ENCODE results near the gene SLC47A2. TPM values are rescaled to one million over a fixed set of nuclear protein-coding genes. Genes with fewer than 3 reads are reported as not detected.

Gene SLC47A2
- total RNA-seq, 1 donor from 2014 or later: 0.24 TPM

- no peaks in the 10 kb centered on the region for H3K36me3 Mint-ChIP-seq (ENCODE audit: unreplicated experiment)
- no peaks in the 10 kb centered on the region for H3K27me3 Mint-ChIP-seq (ENCODE audit: unreplicated experiment)
- TF ChIP-seq, protein P1, sequence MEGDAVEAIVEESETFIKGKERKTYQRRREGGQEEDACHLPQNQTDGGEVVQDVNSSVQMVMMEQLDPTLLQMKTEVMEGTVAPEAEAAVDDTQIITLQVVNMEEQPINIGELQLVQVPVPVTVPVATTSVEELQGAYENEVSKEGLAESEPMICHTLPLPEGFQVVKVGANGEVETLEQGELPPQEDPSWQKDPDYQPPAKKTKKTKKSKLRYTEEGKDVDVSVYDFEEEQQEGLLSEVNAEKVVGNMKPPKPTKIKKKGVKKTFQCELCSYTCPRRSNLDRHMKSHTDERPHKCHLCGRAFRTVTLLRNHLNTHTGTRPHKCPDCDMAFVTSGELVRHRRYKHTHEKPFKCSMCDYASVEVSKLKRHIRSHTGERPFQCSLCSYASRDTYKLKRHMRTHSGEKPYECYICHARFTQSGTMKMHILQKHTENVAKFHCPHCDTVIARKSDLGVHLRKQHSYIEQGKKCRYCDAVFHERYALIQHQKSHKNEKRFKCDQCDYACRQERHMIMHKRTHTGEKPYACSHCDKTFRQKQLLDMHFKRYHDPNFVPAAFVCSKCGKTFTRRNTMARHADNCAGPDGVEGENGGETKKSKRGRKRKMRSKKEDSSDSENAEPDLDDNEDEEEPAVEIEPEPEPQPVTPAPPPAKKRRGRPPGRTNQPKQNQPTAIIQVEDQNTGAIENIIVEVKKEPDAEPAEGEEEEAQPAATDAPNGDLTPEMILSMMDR (IDR thresholded peaks at IDR 0.05): no peak
- H3K4me1 Mint-ChIP-seq (ENCODE audit: unreplicated experiment): peaks cover 8% of the 10 kb centered on the region
- H3K9me3 Mint-ChIP-seq (ENCODE audit: unreplicated experiment): no peaks in the 10 kb centered on the region
- no peak overlapping the region for H3K4me3 Mint-ChIP-seq (ENCODE audit: unreplicated experiment)
- no peak overlapping the region for H3K27ac Mint-ChIP-seq (ENCODE audit: unreplicated experiment)
- no peak for DNase-seq (ENCODE audit: extremely low spot score, unreplicated experiment)
These were observed 86.9 kb downstream of the SLC47A2 start for GRCh38 chr17:19629449-19629848.

Other genes with a start within 250 kb of the SLC47A2 start
- 2.4 and 2.7 TPM in 2 replicates for gene SLC47A1, start 182.7 kb downstream of the SLC47A2 start, total RNA-seq
- 87.5 and 97.1 TPM in 2 replicates for gene ALDH3A2, start 67.8 kb downstream of the SLC47A2 start, total RNA-seq
- gene ALDH3A1, start 31.7 kb upstream of the SLC47A2 start, total RNA-seq: 0.52 and 1.6 TPM in 2 replicates
- 32.6 and 33.3 TPM in 2 replicates for gene ULK2, start 151.4 kb upstream of the SLC47A2 start, total RNA-seq